ENCODE data around the gene PRLH. TPM values are rescaled to one million over a fixed set of nuclear protein-coding genes. Genes with fewer than 3 reads are reported as not detected.
A peak's percentile ranks its signal among the peaks of the same experiment; 100 is the strongest.

PRLH gene
- total and polyA plus RNA-seq, 2 of the 13 experiments (the other 11 are each of a cell fraction or from before 2014, with no cell fraction given): not detected

- no peak for TF ChIP-seq ZNF280B (CRISPR knock-in tag; IDR thresholded peaks at IDR 0.05; ENCODE audit: borderline replicate concordance)
- TF ChIP-seq ZNF549 (CRISPR knock-in tag; IDR thresholded peaks at IDR 0.05): no peak
- no peak for TF ChIP-seq ZNF773 (CRISPR knock-in tag; IDR thresholded peaks at IDR 0.05; ENCODE audit: borderline replicate concordance)
- TF ChIP-seq HMG20B (CRISPR knock-in tag; conservative IDR thresholded peaks at IDR 0.05): no peak
- TF ChIP-seq ZFP36 (IDR thresholded peaks at IDR 0.05; ENCODE audit: borderline replicate concordance, low read depth, low read length, partially characterized antibody): no peak
Measured at GRCh38 chr2:237603718-237604362, 37.5 kb downstream of the PRLH start (continued).

- peaks cover 5 to 6% of the 10 kb centered on the region in 2 experiments; a peak in 4 of 5 replicates for H3K27me3 ChIP-seq (ENCODE audit: control insufficient read depth in 1 of 2, insufficient read depth in 2 of 2, low read length in 2 of 2)
- no peak overlapping the region for H3K4me3 ChIP-seq (replicated peaks in 1 of 3; ENCODE audit: insufficient read depth in 1 of 3, low read depth in 2 of 3, low read length in 3 of 3)
- H3K9ac ChIP-seq (ENCODE audit: insufficient read depth, low read depth, low read length): no peak overlapping the region
- TF ChIP-seq ZNF746 (CRISPR knock-in tag; IDR thresholded peaks at IDR 0.05) (0 out of 2 replicates have a peak, but pooled peaks have one; percentile 19), HDAC2 (CRISPR knock-in tag; IDR thresholded peaks at IDR 0.05) (no peak), PLRG1 (conservative IDR thresholded peaks at IDR 0.05) (no peak)
- no peak overlapping the region for H3K4me2 ChIP-seq (ENCODE audit: low read depth, low read length)
- CTCF ChIA-PET (ENCODE audit: low intra/inter-chr PET ratio, low total read pairs): interaction anchor here (0.8 to 2.8 kb wide), 5 partner anchors 10 to 140 kb away, joined by 3 to 22 read pairs (median 5); no protein-coding TSS in a partner anchor
- H3K36me3 ChIP-seq (replicated peaks in 1 of 2; ENCODE audit: control insufficient read depth in 1 of 2, insufficient read depth in 2 of 2, low read length in 2 of 2): no peaks in the 10 kb centered on the region
- no peak overlapping the region for H2AFZ ChIP-seq (ENCODE audit: low read length)
- DNase-seq (ENCODE audit: low spot score) (no peak), FAIRE-seq (no peak), ATAC-seq (no peak)
- peaks cover 63% of the 10 kb centered on the region for H3K4me1 ChIP-seq (ENCODE audit: insufficient read depth, low read length)
- in situ Hi-C loops (cut with HindIII; ENCODE audit: extremely low pct_ligation_motif_present, low pct_unique_long_range_greater_than_20kb) (loop anchor here (5.0 kb wide), 1 partner anchor 138 kb away; no protein-coding TSS in a partner anchor), intact Hi-C loops (cut with micrococcal nuclease; ENCODE audit: unreplicated experiment) (loop anchor here (1.0 to 2.0 kb wide), 2 partner anchors 68 to 170 kb away; no protein-coding TSS in a partner anchor)
- 68% methylated on average over 11 of the region's 11 CpGs for WGBS (ENCODE audit: low lambda C conversion rate)
- H4K20me1 ChIP-seq (ENCODE audit: insufficient read depth, low read length): no peaks in the 10 kb centered on the region
- POLR2A ChIA-PET: no interaction called here
- BruUV-seq (replicated peaks): no TSS peak
- no peak overlapping the region for H3K27ac ChIP-seq (ENCODE audit: extremely low read length, insufficient read depth, low read length)
- no peaks in the 10 kb centered on the region for H3K79me2 ChIP-seq (ENCODE audit: insufficient read depth, low read length)
- H3K9me3 ChIP-seq (ENCODE audit: low read length): no peaks in the 10 kb centered on the region
Measured at GRCh38 chr2:237604391-237604790, 38.0 kb downstream of the PRLH start.
